ENCODE results near the gene HGF. TPM values are rescaled to one million over a fixed set of nuclear protein-coding genes. Genes with fewer than 3 reads are reported as not detected.

HGF gene
- total and polyA plus RNA-seq, 2 of the 8 experiments (the other 6 are each of a cell fraction or from before 2014, with no cell fraction given) = 0.05 to 0.60 TPM

DNA sequence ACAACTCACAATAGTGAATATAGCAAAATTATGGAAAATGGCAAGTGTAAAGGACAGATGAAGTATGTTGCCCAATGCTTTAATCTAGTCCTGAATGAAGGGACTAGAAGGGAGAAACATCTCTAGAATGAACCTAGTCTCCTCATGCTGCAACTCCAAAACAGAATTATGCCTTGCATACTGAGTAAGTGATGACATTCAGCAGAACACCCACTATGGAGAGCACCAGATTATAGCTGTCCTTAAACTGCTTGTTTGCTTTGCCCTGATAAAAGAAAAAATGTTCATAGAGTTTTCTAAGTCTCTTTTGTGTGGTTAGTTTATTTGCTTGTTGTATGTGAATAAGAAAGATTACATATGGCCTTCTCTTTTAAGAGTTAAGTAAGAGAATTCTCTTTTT, 7.8 kb upstream of the HGF start:
- Histone ChIP-seq H2BK5ac (ENCODE audit: low read depth, low read length) (no peak overlapping the region), H3K36me3 (ENCODE audit: control insufficient read depth in 2 of 4, insufficient read depth in 4 of 4, low read length in 3 of 4) (no peaks in the 10 kb centered on the region), H4K20me1 (replicated peaks in 1 of 2; ENCODE audit: control insufficient read depth in 1 of 2, insufficient read depth in 2 of 2, low read length in 2 of 2) (no peaks in the 10 kb centered on the region), H3K9ac (replicated peaks in 1 of 4; ENCODE audit: extremely low read depth in 1 of 4, low read depth in 3 of 4, low read length in 3 of 4) (no peak overlapping the region), H3K23me2 (ENCODE audit: low read depth, low read length) (no peaks in the 10 kb centered on the region), H3K4me2 (ENCODE audit: insufficient read depth in 1 of 2, low read depth in 2 of 2, low read length in 2 of 2) (no peak overlapping the region), H2AFZ (ENCODE audit: low read length) (no peak overlapping the region), H3K27me3 (replicated peaks in 1 of 4; ENCODE audit: control insufficient read depth in 3 of 4, extremely low read depth in 1 of 4, insufficient read depth in 3 of 4, low read length in 3 of 4) (no peaks in the 10 kb centered on the region), H3K56ac (replicated peaks; ENCODE audit: insufficient read length, low read depth, low read length) (no peak overlapping the region), H3K4me3 (ENCODE audit: extremely low read depth in 1 of 4, insufficient read depth in 2 of 4, low read depth in 3 of 4, low read length in 4 of 4) (no peak overlapping the region), H4K8ac (ENCODE audit: extremely low read depth, insufficient read depth, low read length) (no peak overlapping the region), H3K4me1 (replicated peaks in 1 of 4; ENCODE audit: control insufficient read depth in 3 of 4, insufficient read depth in 4 of 4, low read length in 3 of 4) (no peaks in the 10 kb centered on the region), H2BK120ac (replicated peaks; ENCODE audit: low read depth, low read length) (no peak overlapping the region), H3K9me3 (ENCODE audit: insufficient read depth in 2 of 2, low read depth in 1 of 2, low read length in 1 of 2) (no peaks in the 10 kb centered on the region), H3K79me2 (ENCODE audit: control insufficient read depth in 1 of 2, insufficient read depth in 2 of 2, low read length in 2 of 2) (no peaks in the 10 kb centered on the region), H3K23ac (ENCODE audit: insufficient read length) (no peak overlapping the region), H3K18ac (ENCODE audit: extremely low read depth, low read length) (no peak overlapping the region), H2AK5ac (ENCODE audit: low read depth, low read length) (no peak overlapping the region), H2BK20ac (ENCODE audit: low read length) (no peak overlapping the region), H2BK15ac (ENCODE audit: low read length) (no peak overlapping the region), H4K91ac (replicated peaks; ENCODE audit: insufficient read length, low read length) (no peak overlapping the region), H3K4ac (replicated peaks; ENCODE audit: insufficient read length, low read depth, low read length) (no peak overlapping the region), H4K5ac (ENCODE audit: insufficient read length, low read depth, low read length) (no peak overlapping the region), H3K14ac (ENCODE audit: insufficient read length) (no peak overlapping the region), H2BK12ac (ENCODE audit: low read depth, low read length) (no peak overlapping the region), H3K79me1 (ENCODE audit: low read depth, low read length) (no peaks in the 10 kb centered on the region), H3K27ac (ENCODE audit: low read depth, low read length) (no peak overlapping the region)
- ChIA-PET CTCF (ENCODE audit: partially characterized antibody) (interaction anchor here (0.7 to 2.4 kb wide), 10 partner anchors 12 to 296 kb away, joined by 3 to 17 read pairs (median 4); no protein-coding TSS in a partner anchor), POLR2A (ENCODE audit: partially characterized antibody) (no interaction called here)
- FAIRE-seq (no peak), DNase-seq (ENCODE audit: low read depth in 1 of 2, low spot score in 2 of 2) (no peak)
- no peak for TF ChIP-seq EGR1 (IDR thresholded peaks at IDR 0.05; ENCODE audit: borderline replicate concordance, low read depth, low read length)
- no peak for TF ChIP-seq ZNF274 (IDR thresholded peaks at IDR 0.05; ENCODE audit: borderline replicate concordance, extremely low read depth, low read length)
- TF ChIP-seq, protein P1, sequence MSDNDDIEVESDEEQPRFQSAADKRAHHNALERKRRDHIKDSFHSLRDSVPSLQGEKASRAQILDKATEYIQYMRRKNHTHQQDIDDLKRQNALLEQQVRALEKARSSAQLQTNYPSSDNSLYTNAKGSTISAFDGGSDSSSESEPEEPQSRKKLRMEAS (IDR thresholded peaks at IDR 0.05) = no peak
- no peak for TF ChIP-seq RXRA (IDR thresholded peaks at IDR 0.05; ENCODE audit: insufficient read depth, low read depth, low read length)
